ENCODE data around the gene TEX264.

TEX264 gene

GRCh38 chr3:51680663-51681230, 9.7 kb downstream of the TEX264 start:
- H3K4me1 ChIP-seq (ENCODE audit: insufficient read depth, low read length) = peaks cover 15% of the 10 kb centered on the region
- H3K36me3 ChIP-seq (ENCODE audit: insufficient read depth, low read length) = no peaks in the 10 kb centered on the region
- H3K9ac ChIP-seq (ENCODE audit: low read depth, low read length) = no peak overlapping the region
- no peaks in the 10 kb centered on the region for H3K9me3 ChIP-seq (ENCODE audit: control insufficient read depth, insufficient read depth, low read length)

DNA sequence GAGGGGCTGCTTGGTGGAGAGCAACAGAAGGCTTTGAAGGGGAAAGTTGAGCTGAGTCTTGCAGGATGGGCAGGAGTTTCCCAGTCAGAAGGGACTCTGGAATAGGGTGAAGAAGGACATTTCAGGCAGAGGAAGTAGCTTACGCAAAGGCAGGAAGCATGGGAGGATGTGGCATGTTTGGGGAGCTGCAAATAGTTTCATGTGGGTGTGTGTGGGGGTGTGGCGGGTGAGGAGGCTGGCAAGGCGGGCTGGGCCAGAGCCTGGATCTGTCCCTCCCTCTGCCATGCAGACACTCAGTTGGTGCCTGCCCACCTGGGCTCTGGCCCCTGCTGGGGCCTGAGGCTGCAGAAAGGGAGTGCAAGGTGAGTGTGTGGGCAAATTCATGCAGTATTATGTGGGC, 10.4 kb downstream of the TEX264 start:
- Histone ChIP-seq H3K9me3 (ENCODE audit: control insufficient read depth, insufficient read depth, low read length) (no peaks in the 10 kb centered on the region), H3K36me3 (ENCODE audit: insufficient read depth, low read length) (no peaks in the 10 kb centered on the region), H3K9ac (ENCODE audit: low read depth, low read length) (no peak overlapping the region), H3K4me1 (ENCODE audit: insufficient read depth, low read length) (peaks cover 15% of the 10 kb centered on the region)

- Histone ChIP-seq H3K9me3 (ENCODE audit: control insufficient read depth, insufficient read depth, low read length) (no peaks in the 10 kb centered on the region), H3K9ac (ENCODE audit: low read depth, low read length) (no peak overlapping the region), H3K4me1 (ENCODE audit: insufficient read depth, low read length) (peaks cover 21% of the 10 kb centered on the region), H3K36me3 (ENCODE audit: insufficient read depth, low read length) (no peaks in the 10 kb centered on the region)
Observed at GRCh38 chr3:51682079-51682478, 11.0 kb downstream of the TEX264 start.

GRCh38 chr3:51682526-51682925, 11.5 kb downstream of the TEX264 start:
- no peaks in the 10 kb centered on the region for H3K36me3 ChIP-seq (ENCODE audit: insufficient read depth, low read length)
- H3K9ac ChIP-seq (ENCODE audit: low read depth, low read length) = no peak overlapping the region
- no peaks in the 10 kb centered on the region for H3K9me3 ChIP-seq (ENCODE audit: control insufficient read depth, insufficient read depth, low read length)
- H3K4me1 ChIP-seq (ENCODE audit: insufficient read depth, low read length) = peaks cover 25% of the 10 kb centered on the region

DNA sequence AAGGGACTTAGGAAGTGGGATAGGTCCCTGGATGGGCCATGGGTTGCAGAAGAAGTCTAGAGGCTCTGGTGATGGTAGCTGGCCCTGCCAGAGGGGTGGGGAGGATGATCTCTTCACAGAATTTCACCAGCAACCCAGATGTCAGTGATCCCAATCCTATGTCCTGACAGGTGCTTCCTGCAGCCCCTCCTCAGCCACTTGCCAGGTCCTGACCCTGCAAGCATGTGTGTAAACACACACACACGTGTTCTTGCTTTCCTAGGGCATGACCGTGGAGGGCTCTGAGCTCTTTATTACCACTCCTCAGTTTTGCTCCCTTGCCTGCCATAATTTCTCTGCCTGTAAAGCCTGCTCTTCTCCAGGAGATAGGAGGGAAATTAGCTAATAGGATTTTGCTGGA, 12.5 kb downstream of the TEX264 start:
- no peak overlapping the region for H3K9ac ChIP-seq (ENCODE audit: low read depth, low read length)
- H3K9me3 ChIP-seq (ENCODE audit: control insufficient read depth, insufficient read depth, low read length) = no peaks in the 10 kb centered on the region
- H3K4me1 ChIP-seq (ENCODE audit: insufficient read depth, low read length) = peaks cover 26% of the 10 kb centered on the region
- no peaks in the 10 kb centered on the region for H3K36me3 ChIP-seq (ENCODE audit: insufficient read depth, low read length)

DNA sequence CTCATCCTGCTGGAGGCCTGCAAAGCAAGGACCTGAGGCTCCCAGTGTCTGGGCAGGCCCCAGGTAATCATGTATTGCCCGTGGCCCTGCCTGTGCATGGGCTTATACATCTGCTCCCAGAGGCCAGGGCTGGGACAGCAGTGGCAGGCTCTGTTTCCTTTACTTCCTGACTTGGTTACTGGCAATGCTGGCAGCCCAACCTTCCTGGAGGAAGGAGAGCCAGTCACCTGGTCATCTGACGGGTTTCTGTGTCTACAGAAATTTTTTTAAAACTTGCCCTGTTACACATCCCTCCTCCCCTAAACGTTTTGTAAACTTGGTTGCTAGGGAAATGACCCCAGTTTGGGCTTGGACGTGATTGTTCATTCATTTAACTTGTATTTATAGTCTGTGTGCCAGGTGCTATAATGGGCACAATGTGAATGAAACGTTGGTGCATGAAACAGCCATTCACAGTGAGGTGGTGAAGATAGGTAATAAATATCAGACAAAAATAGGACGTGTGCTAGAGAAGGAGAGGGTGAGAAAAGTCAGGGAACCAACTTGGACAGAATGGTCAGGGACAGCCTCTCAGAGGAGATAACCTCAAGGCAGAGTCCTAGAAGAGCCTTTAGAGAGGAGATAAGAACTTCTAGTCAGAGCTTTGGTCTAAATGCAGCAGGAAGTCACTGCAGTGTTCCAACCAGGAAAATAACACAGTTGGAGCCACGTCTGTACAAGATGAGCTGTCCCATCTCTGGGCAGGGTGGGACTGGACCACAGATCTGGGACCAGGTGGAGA, 14.1 kb downstream of the TEX264 start:
- Histone ChIP-seq H3K9me3 (ENCODE audit: control insufficient read depth, insufficient read depth, low read length) (no peaks in the 10 kb centered on the region), H3K36me3 (ENCODE audit: insufficient read depth, low read length) (no peaks in the 10 kb centered on the region), H3K9ac (ENCODE audit: low read depth, low read length) (no peak overlapping the region), H3K4me1 (ENCODE audit: insufficient read depth, low read length) (peaks cover 24% of the 10 kb centered on the region)

DNA sequence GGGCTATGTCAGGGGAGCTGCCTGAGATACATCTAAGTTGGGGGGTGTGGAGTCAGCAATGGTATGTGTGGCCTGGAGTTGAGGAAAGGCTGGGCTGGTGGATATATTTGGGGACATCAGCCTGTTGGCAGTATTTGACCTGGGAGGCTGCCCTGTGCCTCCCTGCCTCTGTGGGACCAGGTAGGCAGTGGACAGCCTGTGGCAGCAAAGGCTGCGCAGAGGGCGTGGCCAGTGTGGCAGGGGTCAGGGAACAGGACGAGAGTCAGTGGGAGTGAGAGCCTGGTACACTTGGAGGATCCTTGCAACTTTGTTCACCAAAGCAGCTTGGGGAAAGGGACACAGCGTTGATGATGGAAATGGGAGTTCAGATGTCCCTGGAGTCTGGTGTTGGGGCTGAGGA, 15.0 kb downstream of the TEX264 start:
- Histone ChIP-seq H3K4me1 (ENCODE audit: insufficient read depth, low read length) (peaks cover 22% of the 10 kb centered on the region), H3K36me3 (ENCODE audit: insufficient read depth, low read length) (no peaks in the 10 kb centered on the region), H3K9ac (ENCODE audit: low read depth, low read length) (no peak overlapping the region)

GRCh38 chr3:51686512-51687215, 15.6 kb downstream of the TEX264 start:
- no peaks in the 10 kb centered on the region for H3K36me3 ChIP-seq (ENCODE audit: insufficient read depth, low read length)

More for the DNA sequence above, 15.0 kb downstream of the TEX264 start:
- H3K9me3 ChIP-seq (ENCODE audit: control insufficient read depth, insufficient read depth, low read length) = no peaks in the 10 kb centered on the region

DNA sequence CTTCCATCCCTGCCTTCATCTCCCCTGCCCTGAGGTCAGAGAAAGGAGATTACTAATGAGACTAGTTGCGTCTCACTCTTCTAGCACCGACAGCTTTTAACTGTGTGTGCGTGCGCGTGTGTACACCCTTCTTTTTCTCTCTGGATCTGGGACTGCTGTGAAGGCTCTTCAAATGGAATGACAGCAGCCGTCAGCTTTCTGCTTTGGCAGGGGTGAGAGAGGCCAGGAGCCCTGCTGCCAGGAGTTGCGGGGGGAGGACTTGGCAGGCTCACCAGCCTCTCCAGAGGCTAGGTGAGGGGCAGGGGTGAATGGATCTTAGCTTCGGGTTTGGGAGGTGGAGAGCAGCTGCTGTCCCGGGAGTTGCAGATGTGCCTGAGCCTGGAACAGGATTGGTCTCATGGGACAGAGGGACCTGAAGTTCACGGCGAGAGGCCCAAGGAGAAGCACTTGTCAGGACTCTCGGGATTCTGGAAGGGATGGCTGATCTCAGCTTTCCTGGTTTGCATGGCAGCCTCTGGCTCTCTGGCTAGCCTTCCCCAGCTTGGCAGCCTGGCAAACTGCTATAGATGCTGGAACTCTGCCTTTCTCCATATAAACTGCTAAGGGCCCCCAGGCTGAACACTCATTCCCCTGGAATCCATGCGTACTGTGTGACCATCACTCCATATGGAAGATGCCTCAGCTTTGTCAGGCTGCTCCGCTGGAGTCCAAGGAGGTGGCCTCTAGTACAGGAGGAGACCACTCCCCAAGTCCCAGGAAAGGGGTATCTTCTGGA, 16.6 kb downstream of the TEX264 start:
- peaks cover 13% of the 10 kb centered on the region; the same call in 1 of the 2 replicates for H3K4me1 ChIP-seq (ENCODE audit: insufficient read depth, low read length)
- H3K9me3 ChIP-seq (ENCODE audit: control insufficient read depth, insufficient read depth, low read length) = no peaks in the 10 kb centered on the region
- no peaks in the 10 kb centered on the region for H3K36me3 ChIP-seq (ENCODE audit: insufficient read depth, low read length)
- no peak overlapping the region for H3K9ac ChIP-seq (ENCODE audit: low read depth, low read length)

More at GRCh38 chr3:51686512-51687215, 15.6 kb downstream of the TEX264 start:
- Histone ChIP-seq H3K9me3 (ENCODE audit: control insufficient read depth, insufficient read depth, low read length) (no peaks in the 10 kb centered on the region), H3K4me1 (ENCODE audit: insufficient read depth, low read length) (peaks cover 16% of the 10 kb centered on the region), H3K9ac (ENCODE audit: low read depth, low read length) (no peak overlapping the region)

GRCh38 chr3:51688206-51688600, 17.2 kb downstream of the TEX264 start:
- H3K4me1 ChIP-seq (ENCODE audit: insufficient read depth, low read length) = peaks cover 13% of the 10 kb centered on the region; the same call in 1 of the 2 replicates
- H3K36me3 ChIP-seq (ENCODE audit: insufficient read depth, low read length) = no peaks in the 10 kb centered on the region
- H3K9me3 ChIP-seq (ENCODE audit: control insufficient read depth, insufficient read depth, low read length) = no peaks in the 10 kb centered on the region
- no peak overlapping the region for H3K9ac ChIP-seq (ENCODE audit: low read depth, low read length)

- no peaks in the 10 kb centered on the region for H3K36me3 ChIP-seq (ENCODE audit: insufficient read depth, low read length)
- H3K4me1 ChIP-seq (ENCODE audit: insufficient read depth, low read length) = peaks cover 13% of the 10 kb centered on the region; the same call in 1 of the 2 replicates
- H3K9ac ChIP-seq (ENCODE audit: low read depth, low read length) = no peak overlapping the region
- H3K9me3 ChIP-seq (ENCODE audit: control insufficient read depth, insufficient read depth, low read length) = no peaks in the 10 kb centered on the region
Observed at GRCh38 chr3:51691021-51691420, 20.0 kb downstream of the TEX264 start.

- Histone ChIP-seq H3K36me3 (ENCODE audit: insufficient read depth, low read length) (no peaks in the 10 kb centered on the region), H3K9ac (ENCODE audit: low read depth, low read length) (no peak overlapping the region), H3K4me1 (ENCODE audit: insufficient read depth, low read length) (peaks cover 9% of the 10 kb centered on the region; the same call in 1 of the 2 replicates), H3K9me3 (ENCODE audit: control insufficient read depth, insufficient read depth, low read length) (no peaks in the 10 kb centered on the region)
Observed at GRCh38 chr3:51691949-51692348, 20.9 kb downstream of the TEX264 start.

DNA sequence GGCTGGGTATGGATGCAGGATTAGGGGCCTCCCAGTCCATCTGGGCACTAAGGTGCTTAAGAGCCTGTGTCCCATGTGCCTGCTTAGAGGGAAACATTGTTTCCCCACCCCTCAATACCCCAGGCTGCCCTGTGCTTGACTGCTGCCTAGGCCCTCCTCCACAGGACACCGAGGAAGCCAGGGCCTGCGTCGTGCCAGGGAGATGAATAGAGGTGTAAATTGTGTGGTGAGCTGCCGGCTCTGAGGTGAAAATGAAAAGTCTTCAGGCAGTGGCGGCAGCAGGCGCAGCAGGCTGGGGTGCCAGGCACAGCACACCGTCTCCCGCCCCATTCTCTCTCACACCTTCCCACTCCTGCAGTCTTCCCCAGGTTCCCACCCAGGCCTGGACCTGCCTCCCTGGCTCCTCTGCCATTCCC, 21.9 kb downstream of the TEX264 start:
- Histone ChIP-seq H3K9me3 (ENCODE audit: control insufficient read depth, insufficient read depth, low read length) (no peaks in the 10 kb centered on the region), H3K9ac (ENCODE audit: low read depth, low read length) (no peak overlapping the region), H3K36me3 (ENCODE audit: insufficient read depth, low read length) (peaks cover 4% of the 10 kb centered on the region; the same call in 1 of the 2 replicates), H3K4me1 (ENCODE audit: insufficient read depth, low read length) (no peaks in the 10 kb centered on the region)

DNA sequence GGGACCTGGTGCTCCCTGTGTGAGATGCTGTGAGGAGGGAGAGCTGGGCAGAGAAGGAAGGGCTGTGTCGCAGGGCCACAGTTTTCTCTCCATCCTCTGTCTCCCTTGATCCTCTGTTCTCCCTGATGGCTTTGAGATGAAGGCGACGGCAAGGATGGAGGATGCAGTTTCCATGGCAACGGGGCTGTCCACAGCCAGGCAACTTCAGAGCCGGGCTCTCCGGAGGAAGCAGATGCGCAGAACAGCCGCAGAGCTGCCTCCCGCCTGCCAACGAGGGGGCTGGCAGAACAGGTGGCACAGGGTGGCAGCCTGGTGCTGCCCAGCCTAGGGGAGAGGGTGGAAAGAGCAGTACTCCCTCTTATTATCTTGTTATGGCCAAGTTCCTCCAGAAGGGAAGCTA, 25.9 kb downstream of the TEX264 start:
- H3K4me1 ChIP-seq (ENCODE audit: insufficient read depth, low read length) = no peaks in the 10 kb centered on the region

More for the DNA sequence above, 25.9 kb downstream of the TEX264 start:
- H3K9ac ChIP-seq (ENCODE audit: low read depth, low read length) = no peak overlapping the region
- peaks cover 4% of the 10 kb centered on the region; the same call in 1 of the 2 replicates for H3K36me3 ChIP-seq (ENCODE audit: insufficient read depth, low read length)
- H3K9me3 ChIP-seq (ENCODE audit: control insufficient read depth, insufficient read depth, low read length) = no peaks in the 10 kb centered on the region
